WTC11 (cell line): Measurements from ENCODE around the gene PRUNE2. TPM values are rescaled to one million over a fixed set of nuclear protein-coding genes. Genes with fewer than 3 reads are reported as not detected.

ENCODE experiments used
- ATAC-seq: fragments of 200-7000 bp; cut with Tn5 transposase; 2 replicates; pipeline ENCODE4 v1.10.0; 2021; ENCODE audit warnings: mild to moderate bottlenecking, moderate library complexity
- CTCF ChIA-PET: fragments of 300-600 bp; sonication (Branson Sonifier 250); formaldehyde crosslinking; loops from one replicate; lab custom pipeline; 2021; ENCODE audit warnings: antibody characterized with exemption; lab: Charles Lee
- POLR2A ChIA-PET: fragments of 350-600 bp; sonication (Branson Sonifier 250); formaldehyde crosslinking; loops from one replicate; lab custom pipeline; 2021; ENCODE audit warnings: antibody characterized with exemption; lab: Charles Lee
- DNase-seq: peaks from one replicate; pipeline ENCODE4 v3.0.0; 2021; ENCODE audit warnings: low spot score
- H3K27ac Mint-ChIP-seq: 2 replicates; pipeline ENCODE4 v1.8.0; 2021; ENCODE audit warnings: mixed read lengths
- H3K27me3 Mint-ChIP-seq: 2 replicates; pipeline ENCODE4 v1.8.0; 2021; ENCODE audit warnings: low read depth, mild to moderate bottlenecking, moderate library complexity, mixed read lengths
- H3K36me3 Mint-ChIP-seq: 2 replicates; pipeline ENCODE4 v1.8.0; 2021; ENCODE audit warnings: mixed read lengths
- H3K4me1 Mint-ChIP-seq: 2 replicates; pipeline ENCODE4 v1.8.0; 2022; ENCODE audit warnings: mixed read lengths
- H3K4me3 Mint-ChIP-seq: 2 replicates; pipeline ENCODE4 v1.8.0; 2021; ENCODE audit warnings: mild to moderate bottlenecking, moderate library complexity, mixed read lengths
- H3K9me3 Mint-ChIP-seq: 2 replicates; pipeline ENCODE4 v1.8.0; 2021; ENCODE audit warnings: mixed read lengths
- CBFB ChIP-seq: sonication (generic); formaldehyde crosslinking; IDR thresholded peaks from 2 replicates; pipeline ENCODE4 v1.8.1; 2022; ENCODE audit warnings: mild to moderate bottlenecking, low read depth, missing genetic modification reagents
- ETV6 ChIP-seq: sonication (generic); formaldehyde crosslinking; IDR thresholded peaks from 2 replicates; pipeline ENCODE4 v1.8.1; 2022; ENCODE audit warnings: mild to moderate bottlenecking, missing genetic modification reagents
- IRF2 ChIP-seq: sonication (generic); formaldehyde crosslinking; IDR thresholded peaks from 2 replicates; pipeline ENCODE4 v1.8.0; 2022; ENCODE audit warnings: low read depth, missing genetic modification reagents, borderline replicate concordance
- MXD4 ChIP-seq: fragments of 250-450 bp; sonication (Bioruptor Pico); IDR thresholded peaks from 2 replicates; pipeline ENCODE4 v1.8.0; 2021; ENCODE audit warnings: mild to moderate bottlenecking, moderate library complexity, borderline replicate concordance
- SP1 ChIP-seq: sonication (generic); formaldehyde crosslinking; conservative IDR thresholded peaks from 2 replicates; pipeline ENCODE4 v1.8.1; 2022; ENCODE audit warnings: missing genetic modification reagents
- ZNF317 ChIP-seq: sonication (generic); formaldehyde crosslinking; IDR thresholded peaks from 2 replicates; pipeline ENCODE4 v1.8.1; 2023; ENCODE audit warnings: low read depth, mild to moderate bottlenecking, moderate library complexity, missing genetic modification reagents, borderline replicate concordance
- ZNF416 ChIP-seq: fragments of 250-450 bp; sonication (Bioruptor Pico); IDR thresholded peaks from 2 replicates; pipeline ENCODE4 v1.9.0; 2021; ENCODE audit warnings: mild to moderate bottlenecking, inconsistent platforms
- ZNF423 ChIP-seq: fragments of 250-450 bp; sonication (Bioruptor Pico); IDR thresholded peaks from 2 replicates; pipeline ENCODE4 v2.1.2; 2022; ENCODE audit warnings: mild to moderate bottlenecking, moderate library complexity
- ZNF671 ChIP-seq: fragments of 250-450 bp; sonication (Bioruptor Pico); IDR thresholded peaks from 2 replicates; pipeline ENCODE4 v1.8.0; 2021; ENCODE audit warnings: mild to moderate bottlenecking
- total RNA-seq: library from RNA; stranded (reverse); gene quantifications from 3 replicates; pipeline ENCODE4 v1.2.3, GENCODE V29; 2021
- TF ChIP-seq, protein P1 (sequence below): sonication (generic); formaldehyde crosslinking; conservative IDR thresholded peaks from 2 replicates; pipeline ENCODE4 v1.8.1; 2022; ENCODE audit warnings: mild to moderate bottlenecking, missing genetic modification reagents
- TF ChIP-seq, protein P2 (sequence below): fragments of 250-450 bp; sonication (Bioruptor Pico); IDR thresholded peaks from 2 replicates; pipeline ENCODE4 v2.1.2; 2022; ENCODE audit warnings: mild to moderate bottlenecking, moderate library complexity
- TF ChIP-seq, protein P3 (sequence below): fragments of 250-450 bp; sonication (Bioruptor Pico); IDR thresholded peaks from 2 replicates; pipeline ENCODE4 v1.8.0; 2021; ENCODE audit warnings: mild to moderate bottlenecking
- TF ChIP-seq, protein P4 (sequence below): sonication (generic); formaldehyde crosslinking; conservative IDR thresholded peaks from 2 replicates; pipeline ENCODE4 v1.8.1; 2023; ENCODE audit warnings: mild to moderate bottlenecking, low read depth, missing genetic modification reagents, moderate library complexity
- TF ChIP-seq, protein P5 (sequence below): sonication (generic); formaldehyde crosslinking; IDR thresholded peaks from 2 replicates; pipeline ENCODE4 v1.8.0; 2022; ENCODE audit warnings: mild to moderate bottlenecking, missing genetic modification reagents
- TF ChIP-seq, protein P6 (sequence below): fragments of 250-450 bp; sonication (Bioruptor Pico); IDR thresholded peaks from 2 replicates; pipeline ENCODE4 v1.9.0; 2021; ENCODE audit warnings: mild to moderate bottlenecking
- TF ChIP-seq, protein P7 (sequence below): fragments of 250-450 bp; sonication (Bioruptor Pico); IDR thresholded peaks from 2 replicates; pipeline ENCODE4 v1.9.0; 2021; ENCODE audit warnings: mild to moderate bottlenecking
- TF ChIP-seq, protein P8 (sequence below): sonication (generic); formaldehyde crosslinking; IDR thresholded peaks from 2 replicates; pipeline ENCODE4 v1.8.1; 2023; ENCODE audit warnings: mild to moderate bottlenecking, missing genetic modification reagents, moderate library complexity
- TF ChIP-seq, protein P9 (sequence below): sonication (generic); formaldehyde crosslinking; IDR thresholded peaks from 2 replicates; pipeline ENCODE4 v1.8.0; 2022; ENCODE audit warnings: mild to moderate bottlenecking, missing genetic modification reagents

Gene PRUNE2
- total RNA-seq, 1 experiment from 2014 or later, result 13.1 TPM

DNA sequence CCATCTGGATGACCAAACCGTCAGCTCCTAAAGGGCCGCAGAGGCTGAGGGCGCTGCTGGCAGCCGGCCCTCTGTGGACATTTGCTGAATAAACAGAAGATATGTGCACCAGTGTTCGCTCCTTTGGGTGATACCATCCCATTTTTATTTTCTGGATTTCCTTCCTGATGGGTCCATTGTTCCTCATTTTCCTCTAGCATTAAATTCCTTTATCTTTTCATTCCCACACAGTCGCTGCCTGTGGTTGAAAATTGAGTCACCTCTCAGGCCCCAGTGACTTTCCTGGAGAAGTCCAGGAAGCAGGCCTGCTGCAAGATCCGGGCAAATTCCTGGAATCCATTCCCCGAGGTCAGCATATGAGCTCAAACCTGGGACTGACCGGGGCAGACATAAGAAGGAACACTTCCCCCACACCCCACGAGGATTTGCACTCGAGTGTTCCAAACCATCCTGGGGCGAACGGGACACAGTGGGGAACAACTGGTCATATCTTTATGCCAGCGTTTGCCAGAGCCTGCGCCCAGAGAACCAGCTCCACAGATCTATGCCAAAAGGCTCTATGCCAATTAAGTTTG is 228.3 kb downstream of the PRUNE2 start:
- H3K9me3 Mint-ChIP-seq, result peaks cover 20% of the 10 kb centered on the region
- no peaks in the 10 kb centered on the region; the same call in 1 of the 2 replicates for H3K27me3 Mint-ChIP-seq
- H3K27ac Mint-ChIP-seq, result no peak overlapping the region
- no peaks in the 10 kb centered on the region; the same call in 1 of the 2 replicates for H3K4me1 Mint-ChIP-seq
- H3K36me3 Mint-ChIP-seq, result peaks cover 16% of the 10 kb centered on the region
- DNase-seq (no peak), ATAC-seq (no peak)
- H3K4me3 Mint-ChIP-seq, result no peak overlapping the region
- CTCF ChIA-PET, result no interaction called here
- POLR2A ChIA-PET, result no interaction called here
- TF ChIP-seq, protein P1, sequence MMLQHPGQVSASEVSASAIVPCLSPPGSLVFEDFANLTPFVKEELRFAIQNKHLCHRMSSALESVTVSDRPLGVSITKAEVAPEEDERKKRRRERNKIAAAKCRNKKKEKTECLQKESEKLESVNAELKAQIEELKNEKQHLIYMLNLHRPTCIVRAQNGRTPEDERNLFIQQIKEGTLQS, result no peak
- TF ChIP-seq, protein P2, sequence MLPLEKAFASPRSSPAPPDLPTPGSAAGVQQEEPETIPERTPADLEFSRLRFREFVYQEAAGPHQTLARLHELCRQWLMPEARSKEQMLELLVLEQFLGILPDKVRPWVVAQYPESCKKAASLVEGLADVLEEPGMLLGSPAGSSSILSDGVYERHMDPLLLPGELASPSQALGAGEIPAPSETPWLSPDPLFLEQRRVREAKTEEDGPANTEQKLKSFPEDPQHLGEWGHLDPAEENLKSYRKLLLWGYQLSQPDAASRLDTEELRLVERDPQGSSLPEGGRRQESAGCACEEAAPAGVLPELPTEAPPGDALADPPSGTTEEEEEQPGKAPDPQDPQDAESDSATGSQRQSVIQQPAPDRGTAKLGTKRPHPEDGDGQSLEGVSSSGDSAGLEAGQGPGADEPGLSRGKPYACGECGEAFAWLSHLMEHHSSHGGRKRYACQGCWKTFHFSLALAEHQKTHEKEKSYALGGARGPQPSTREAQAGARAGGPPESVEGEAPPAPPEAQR (CRISPR knock-in tag), result no peak
- TF ChIP-seq, protein P3, sequence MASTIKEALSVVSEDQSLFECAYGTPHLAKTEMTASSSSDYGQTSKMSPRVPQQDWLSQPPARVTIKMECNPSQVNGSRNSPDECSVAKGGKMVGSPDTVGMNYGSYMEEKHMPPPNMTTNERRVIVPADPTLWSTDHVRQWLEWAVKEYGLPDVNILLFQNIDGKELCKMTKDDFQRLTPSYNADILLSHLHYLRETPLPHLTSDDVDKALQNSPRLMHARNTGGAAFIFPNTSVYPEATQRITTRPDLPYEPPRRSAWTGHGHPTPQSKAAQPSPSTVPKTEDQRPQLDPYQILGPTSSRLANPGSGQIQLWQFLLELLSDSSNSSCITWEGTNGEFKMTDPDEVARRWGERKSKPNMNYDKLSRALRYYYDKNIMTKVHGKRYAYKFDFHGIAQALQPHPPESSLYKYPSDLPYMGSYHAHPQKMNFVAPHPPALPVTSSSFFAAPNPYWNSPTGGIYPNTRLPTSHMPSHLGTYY, result no peak
- TF ChIP-seq SP1 (CRISPR knock-in tag) (no peak), CBFB (CRISPR knock-in tag) (no peak), ZNF317 (CRISPR knock-in tag) (no peak), ZNF416 (CRISPR knock-in tag) (no peak)
- TF ChIP-seq, protein P4, sequence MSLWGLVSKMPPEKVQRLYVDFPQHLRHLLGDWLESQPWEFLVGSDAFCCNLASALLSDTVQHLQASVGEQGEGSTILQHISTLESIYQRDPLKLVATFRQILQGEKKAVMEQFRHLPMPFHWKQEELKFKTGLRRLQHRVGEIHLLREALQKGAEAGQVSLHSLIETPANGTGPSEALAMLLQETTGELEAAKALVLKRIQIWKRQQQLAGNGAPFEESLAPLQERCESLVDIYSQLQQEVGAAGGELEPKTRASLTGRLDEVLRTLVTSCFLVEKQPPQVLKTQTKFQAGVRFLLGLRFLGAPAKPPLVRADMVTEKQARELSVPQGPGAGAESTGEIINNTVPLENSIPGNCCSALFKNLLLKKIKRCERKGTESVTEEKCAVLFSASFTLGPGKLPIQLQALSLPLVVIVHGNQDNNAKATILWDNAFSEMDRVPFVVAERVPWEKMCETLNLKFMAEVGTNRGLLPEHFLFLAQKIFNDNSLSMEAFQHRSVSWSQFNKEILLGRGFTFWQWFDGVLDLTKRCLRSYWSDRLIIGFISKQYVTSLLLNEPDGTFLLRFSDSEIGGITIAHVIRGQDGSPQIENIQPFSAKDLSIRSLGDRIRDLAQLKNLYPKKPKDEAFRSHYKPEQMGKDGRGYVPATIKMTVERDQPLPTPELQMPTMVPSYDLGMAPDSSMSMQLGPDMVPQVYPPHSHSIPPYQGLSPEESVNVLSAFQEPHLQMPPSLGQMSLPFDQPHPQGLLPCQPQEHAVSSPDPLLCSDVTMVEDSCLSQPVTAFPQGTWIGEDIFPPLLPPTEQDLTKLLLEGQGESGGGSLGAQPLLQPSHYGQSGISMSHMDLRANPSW, result no peak
- TF ChIP-seq, protein P5, sequence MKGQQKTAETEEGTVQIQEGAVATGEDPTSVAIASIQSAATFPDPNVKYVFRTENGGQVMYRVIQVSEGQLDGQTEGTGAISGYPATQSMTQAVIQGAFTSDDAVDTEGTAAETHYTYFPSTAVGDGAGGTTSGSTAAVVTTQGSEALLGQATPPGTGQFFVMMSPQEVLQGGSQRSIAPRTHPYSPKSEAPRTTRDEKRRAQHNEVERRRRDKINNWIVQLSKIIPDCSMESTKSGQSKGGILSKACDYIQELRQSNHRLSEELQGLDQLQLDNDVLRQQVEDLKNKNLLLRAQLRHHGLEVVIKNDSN (CRISPR knock-in tag), result no peak
- TF ChIP-seq, all 79 proteins: peak for 0

DNA sequence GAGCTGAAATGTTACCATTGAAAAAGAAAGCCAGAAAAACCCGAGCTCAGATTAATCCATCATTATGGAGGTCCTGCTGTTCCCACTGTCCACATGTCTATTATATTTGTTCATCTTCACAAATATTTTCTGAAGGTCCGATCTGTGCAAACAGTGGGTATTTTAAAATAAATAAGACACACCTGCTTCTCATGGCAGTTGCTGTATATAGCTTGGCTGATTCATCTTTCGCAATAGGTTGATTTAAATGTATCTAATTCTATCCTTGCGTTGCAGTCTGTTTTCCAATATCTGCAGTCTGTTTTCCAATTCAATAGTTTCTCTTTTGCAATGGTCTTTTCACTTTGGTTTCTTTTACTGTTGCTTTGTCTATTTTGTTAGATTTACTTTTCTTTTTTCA is 229.1 kb downstream of the PRUNE2 start:
- H3K27me3 Mint-ChIP-seq, result no peaks in the 10 kb centered on the region; the same call in 1 of the 2 replicates
- H3K4me3 Mint-ChIP-seq, result no peak overlapping the region
- POLR2A ChIA-PET, result no interaction called here
- H3K4me1 Mint-ChIP-seq, result no peaks in the 10 kb centered on the region; the same call in 1 of the 2 replicates
- no peak for TF ChIP-seq MXD4 (CRISPR knock-in tag)
- TF ChIP-seq, protein P6, sequence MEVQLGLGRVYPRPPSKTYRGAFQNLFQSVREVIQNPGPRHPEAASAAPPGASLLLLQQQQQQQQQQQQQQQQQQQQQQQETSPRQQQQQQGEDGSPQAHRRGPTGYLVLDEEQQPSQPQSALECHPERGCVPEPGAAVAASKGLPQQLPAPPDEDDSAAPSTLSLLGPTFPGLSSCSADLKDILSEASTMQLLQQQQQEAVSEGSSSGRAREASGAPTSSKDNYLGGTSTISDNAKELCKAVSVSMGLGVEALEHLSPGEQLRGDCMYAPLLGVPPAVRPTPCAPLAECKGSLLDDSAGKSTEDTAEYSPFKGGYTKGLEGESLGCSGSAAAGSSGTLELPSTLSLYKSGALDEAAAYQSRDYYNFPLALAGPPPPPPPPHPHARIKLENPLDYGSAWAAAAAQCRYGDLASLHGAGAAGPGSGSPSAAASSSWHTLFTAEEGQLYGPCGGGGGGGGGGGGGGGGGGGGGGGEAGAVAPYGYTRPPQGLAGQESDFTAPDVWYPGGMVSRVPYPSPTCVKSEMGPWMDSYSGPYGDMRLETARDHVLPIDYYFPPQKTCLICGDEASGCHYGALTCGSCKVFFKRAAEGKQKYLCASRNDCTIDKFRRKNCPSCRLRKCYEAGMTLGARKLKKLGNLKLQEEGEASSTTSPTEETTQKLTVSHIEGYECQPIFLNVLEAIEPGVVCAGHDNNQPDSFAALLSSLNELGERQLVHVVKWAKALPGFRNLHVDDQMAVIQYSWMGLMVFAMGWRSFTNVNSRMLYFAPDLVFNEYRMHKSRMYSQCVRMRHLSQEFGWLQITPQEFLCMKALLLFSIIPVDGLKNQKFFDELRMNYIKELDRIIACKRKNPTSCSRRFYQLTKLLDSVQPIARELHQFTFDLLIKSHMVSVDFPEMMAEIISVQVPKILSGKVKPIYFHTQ (CRISPR knock-in tag), result no peak
- H3K36me3 Mint-ChIP-seq, result peaks cover 16% of the 10 kb centered on the region
- ATAC-seq (no peak), DNase-seq (no peak)
- CTCF ChIA-PET, result interaction anchor here (1.0 kb wide), 1 partner anchor 27 kb away, joined by 3 read pairs; no protein-coding TSS in a partner anchor
- H3K9me3 Mint-ChIP-seq, result peaks cover 20% of the 10 kb centered on the region
- no peak overlapping the region for H3K27ac Mint-ChIP-seq

DNA sequence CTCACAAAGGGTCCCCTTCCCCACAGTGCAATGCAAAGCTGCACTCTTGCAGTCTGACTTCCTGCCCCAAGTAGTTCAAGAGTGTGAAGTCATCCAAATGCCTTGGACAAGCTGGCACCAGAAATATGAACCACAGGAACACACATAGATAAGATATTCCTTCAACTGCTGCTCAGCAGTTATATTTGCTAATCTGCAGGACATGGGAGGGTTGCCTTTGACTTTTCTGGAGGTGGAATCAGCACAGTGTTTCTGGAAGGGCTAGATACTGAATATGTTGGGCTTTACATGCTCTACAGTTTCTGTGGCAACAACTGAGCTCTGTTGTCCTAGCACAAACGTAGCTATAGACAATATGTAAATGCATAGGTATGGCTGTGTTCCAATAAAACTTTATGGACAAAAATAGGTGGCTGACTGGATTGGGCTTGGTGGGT is 238.4 kb downstream of the PRUNE2 start:
- POLR2A ChIA-PET, result no interaction called here
- no peak overlapping the region for H3K4me3 Mint-ChIP-seq
- no peaks in the 10 kb centered on the region; the same call in 1 of the 2 replicates for H3K27me3 Mint-ChIP-seq
- no peak overlapping the region for H3K27ac Mint-ChIP-seq
- H3K4me1 Mint-ChIP-seq, result peaks cover 9% of the 10 kb centered on the region
- CTCF ChIA-PET, result interaction anchor here (0.7 kb wide), 1 partner anchor 211 kb away, joined by 4 read pairs; no protein-coding TSS in a partner anchor
- H3K9me3 Mint-ChIP-seq, result peaks cover 19% of the 10 kb centered on the region
- ATAC-seq (no peak), DNase-seq (no peak)
- TF ChIP-seq ZNF671 (CRISPR knock-in tag) (no peak), IRF2 (CRISPR knock-in tag) (no peak), ETV6 (CRISPR knock-in tag) (no peak), ZNF423 (no peak), ZNF317 (CRISPR knock-in tag) (no peak), MXD4 (CRISPR knock-in tag) (no peak)
- TF ChIP-seq, protein P7, sequence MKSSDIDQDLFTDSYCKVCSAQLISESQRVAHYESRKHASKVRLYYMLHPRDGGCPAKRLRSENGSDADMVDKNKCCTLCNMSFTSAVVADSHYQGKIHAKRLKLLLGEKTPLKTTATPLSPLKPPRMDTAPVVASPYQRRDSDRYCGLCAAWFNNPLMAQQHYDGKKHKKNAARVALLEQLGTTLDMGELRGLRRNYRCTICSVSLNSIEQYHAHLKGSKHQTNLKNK (CRISPR knock-in tag), result no peak
- TF ChIP-seq, protein P8, sequence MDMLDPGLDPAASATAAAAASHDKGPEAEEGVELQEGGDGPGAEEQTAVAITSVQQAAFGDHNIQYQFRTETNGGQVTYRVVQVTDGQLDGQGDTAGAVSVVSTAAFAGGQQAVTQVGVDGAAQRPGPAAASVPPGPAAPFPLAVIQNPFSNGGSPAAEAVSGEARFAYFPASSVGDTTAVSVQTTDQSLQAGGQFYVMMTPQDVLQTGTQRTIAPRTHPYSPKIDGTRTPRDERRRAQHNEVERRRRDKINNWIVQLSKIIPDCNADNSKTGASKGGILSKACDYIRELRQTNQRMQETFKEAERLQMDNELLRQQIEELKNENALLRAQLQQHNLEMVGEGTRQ (CRISPR knock-in tag), result no peak
- TF ChIP-seq, protein P9, sequence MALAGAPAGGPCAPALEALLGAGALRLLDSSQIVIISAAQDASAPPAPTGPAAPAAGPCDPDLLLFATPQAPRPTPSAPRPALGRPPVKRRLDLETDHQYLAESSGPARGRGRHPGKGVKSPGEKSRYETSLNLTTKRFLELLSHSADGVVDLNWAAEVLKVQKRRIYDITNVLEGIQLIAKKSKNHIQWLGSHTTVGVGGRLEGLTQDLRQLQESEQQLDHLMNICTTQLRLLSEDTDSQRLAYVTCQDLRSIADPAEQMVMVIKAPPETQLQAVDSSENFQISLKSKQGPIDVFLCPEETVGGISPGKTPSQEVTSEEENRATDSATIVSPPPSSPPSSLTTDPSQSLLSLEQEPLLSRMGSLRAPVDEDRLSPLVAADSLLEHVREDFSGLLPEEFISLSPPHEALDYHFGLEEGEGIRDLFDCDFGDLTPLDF (CRISPR knock-in tag), result no peak
- H3K36me3 Mint-ChIP-seq, result peaks cover 10% of the 10 kb centered on the region
